Measurements from ENCODE around the gene NYAP1.

- TF ChIP-seq CTCF (IDR thresholded peaks at IDR 0.05; ENCODE audit: insufficient read depth, low read depth, low read length) (no peak), EZH2 (IDR thresholded peaks at IDR 0.05; ENCODE audit: insufficient read depth, low read length) (no peak)
Measured at GRCh38 chr7:100456562-100456961, 27.2 kb upstream of the NYAP1 start.
